Gastroesophageal sphincter (tissue), 4 donors: ENCODE data around the gene PRKAG2. TPM values are rescaled to one million over a fixed set of nuclear protein-coding genes. Genes with fewer than 3 reads are reported as not detected.
A peak's percentile ranks its signal among the peaks of the same experiment; 100 is the strongest.

ENCODE experiments used
- ATAC-seq: fragments of 150-250 bp; one replicate; pipeline ENCODE4 v1.9.1; 2016; ENCODE audit warnings: mild to moderate bottlenecking, moderate library complexity
- H3K27ac ChIP-seq, 4 donors: fragments of 200-600 bp; sonication (generic) in 3 of 4; 1 replicate in 3 of 4; 2 replicates in 1 of 4; pipeline ENCODE4 v1.5.1; 2016 to 2019
- H3K27me3 ChIP-seq: fragments of 200-600 bp; sonication (generic); one replicate; pipeline ENCODE4 v1.5.1; 2019
- H3K36me3 ChIP-seq, 2 donors: fragments of 200-600 bp; sonication (generic); one replicate each; pipeline ENCODE4 v1.5.1; 2019; ENCODE audit warnings: control low read depth in 1 of 2
- H3K4me1 ChIP-seq, 3 donors: fragments of 200-600 bp; sonication (generic); 1 replicate in 2 of 3; 2 replicates in 1 of 3; pipeline ENCODE4 v1.5.1; 2016 to 2019; ENCODE audit warnings: control low read depth in 2 of 3
- H3K4me3 ChIP-seq, 2 donors: fragments of 200-600 bp; sonication (generic); one replicate each; pipeline ENCODE4 v1.5.1; 2019; ENCODE audit warnings: mild to moderate bottlenecking in 1 of 2, moderate library complexity in 1 of 2
- H3K9me3 ChIP-seq, 3 donors: fragments of 200-600 bp; sonication (generic); one replicate each; pipeline ENCODE4 v1.5.1; 2017 to 2019; ENCODE audit warnings: control low read depth in 2 of 3
- CTCF ChIP-seq, 4 experiments: fragments of 200-600 bp in 2 of 4; fragments of 450-650 bp in 2 of 4; sonication (generic) in 1 of 4; IDR thresholded peaks; one replicate each; pipeline ENCODE4 v1.5.1; 2017 to 2019; ENCODE audit warnings: antibody characterized with exemption in 4 of 4, mild to moderate bottlenecking in 2 of 4, moderate library complexity in 2 of 4
- EP300 ChIP-seq: sonication (generic); formaldehyde crosslinking; IDR thresholded peaks from one replicate; pipeline ENCODE4 v1.6.1; 2017; ENCODE audit warnings: antibody characterized with exemption, mild to moderate bottlenecking
- POLR2A ChIP-seq, 2 donors: fragments of 450-650 bp; IDR thresholded peaks; one replicate each; pipeline ENCODE4 v1.6.1; 2017; ENCODE audit warnings: antibody characterized with exemption in 2 of 2, mild to moderate bottlenecking in 2 of 2, moderate library complexity in 1 of 2
- POLR2AphosphoS5 ChIP-seq: sonication (generic); formaldehyde crosslinking; IDR thresholded peaks from one replicate; pipeline ENCODE4 v1.6.1; 2017; ENCODE audit warnings: antibody characterized with exemption
- WGBS, 2 donors: methylation state at CpG; one replicate each; pipeline ENCODE4 v1.1.5; 2018; ENCODE audit warnings: low coverage in 1 of 2; 5-methylcytosine and 5-hydroxymethylcytosine counted together
- total RNA-seq, 4 donors: library from RNA; depleted of rRNA; stranded (reverse); fragments of >200 nt; gene quantifications; one replicate each; pipeline ENCODE4 v1.1.0, GENCODE V29; 2016

The PRKAG2 gene
- total RNA-seq, 4 donors from 2014 or later = 48.9 to 89.0 (median 75.7) TPM

- ATAC-seq = no peak
- WGBS, 2 donors = 88 to 89% methylated on average over 10 to 13 of the region's 21 CpGs
- H3K27me3 ChIP-seq = no peaks in the 10 kb centered on the region
- H3K9me3 ChIP-seq = no peaks in the 10 kb centered on the region
- H3K4me3 ChIP-seq = no peak overlapping the region
- H3K4me1 ChIP-seq = peaks cover 8 to 41% (median 14%) of the 10 kb centered on the region in 3 donors
- no peak for TF ChIP-seq CTCF (IDR thresholded peaks at IDR 0.05)
- no peak for TF ChIP-seq POLR2AphosphoS5
- TF ChIP-seq POLR2A (IDR thresholded peaks at IDR 0.05) = no peak
- no peak for TF ChIP-seq EP300
- peaks cover 0 to 11% of the 10 kb centered on the region in 2 donors for H3K36me3 ChIP-seq
- H3K27ac ChIP-seq = peak overlapping the region in 3 of 4 donors; percentile 6 to 82 (median 35)
Observed at GRCh38 chr7:151601521-151602305, 275.2 kb downstream of the PRKAG2 start.

GRCh38 chr7:151600331-151600730 is 276.6 kb downstream of the PRKAG2 start:
- Histone ChIP-seq H3K27me3 (no peaks in the 10 kb centered on the region), H3K4me1 (peaks cover 11 to 44% (median 14%) of the 10 kb centered on the region in 3 donors), H3K4me3 (no peak overlapping the region), H3K27ac (peak overlapping the region; percentile 69 to 94 (median 82)), H3K36me3 (peaks cover 0 to 11% of the 10 kb centered on the region in 2 donors), H3K9me3 (no peaks in the 10 kb centered on the region)
- 14% methylated on average over 3 of the region's 3 CpGs; no CpG with 5 or more reads in 1 of the 2 donors for WGBS, 2 donors
- no peak for ATAC-seq
- TF ChIP-seq CTCF (IDR thresholded peaks at IDR 0.05) (no peak), POLR2A (IDR thresholded peaks at IDR 0.05) (no peak), EP300 (no peak), POLR2AphosphoS5 (no peak)

- WGBS, 2 donors = 11 to 12% methylated on average over 3 to 6 of the region's 10 CpGs
- Histone ChIP-seq H3K27ac (peak overlapping the region; percentile 69 to 94 (median 82)), H3K4me1 (peaks cover 11 to 51% (median 14%) of the 10 kb centered on the region in 3 donors), H3K36me3 (peaks cover 0 to 13% of the 10 kb centered on the region in 2 donors), H3K9me3 (no peaks in the 10 kb centered on the region), H3K27me3 (no peaks in the 10 kb centered on the region), H3K4me3 (no peak overlapping the region)
- peak; percentile 89 for TF ChIP-seq POLR2AphosphoS5
- no peak for TF ChIP-seq EP300
- TF ChIP-seq POLR2A (IDR thresholded peaks at IDR 0.05) = no peak
- TF ChIP-seq CTCF (IDR thresholded peaks at IDR 0.05) = peak in 1 of 4 experiments; percentile 29
- ATAC-seq = peak; percentile 94
Observed at GRCh38 chr7:151599401-151600227, 277.3 kb downstream of the PRKAG2 start.

GRCh38 chr7:151597541-151598444 is 279.1 kb downstream of the PRKAG2 start:
- peak; percentile 67 for ATAC-seq
- TF ChIP-seq POLR2A (IDR thresholded peaks at IDR 0.05) (no peak), POLR2AphosphoS5 (peak; percentile 83), EP300 (no peak)
- peak overlapping the region; percentile 64 to 94 (median 82) for H3K27ac ChIP-seq
- WGBS, 2 donors = 69% methylated on average over 6 to 7 of the region's 7 CpGs
- peaks cover 11 to 67% (median 14%) of the 10 kb centered on the region in 3 donors for H3K4me1 ChIP-seq
- no peaks in the 10 kb centered on the region for H3K27me3 ChIP-seq
- no peak overlapping the region for H3K4me3 ChIP-seq
- H3K9me3 ChIP-seq = no peaks in the 10 kb centered on the region
- H3K36me3 ChIP-seq = peaks cover 0 to 12% of the 10 kb centered on the region in 2 donors
